Testis (tissue), 3 donors: ENCODE results near the gene LRFN5. TPM values are rescaled to one million over a fixed set of nuclear protein-coding genes. Genes with fewer than 3 reads are reported as not detected.
"Not testable (repeated sequence)": the region's sequence is repeated elsewhere in the genome, so short reads cannot be mapped to it uniquely, and the experiment has no call there.

Experiments
- DNase-seq: peaks from one replicate; pipeline ENCODE4 v3.0.0-alpha.2; 2019
- H3K27ac ChIP-seq, 2 donors: fragments of 200-600 bp; sonication (generic); one replicate each; pipeline ENCODE4 v1.5.1; 2019
- H3K27me3 ChIP-seq: fragments of 200-600 bp; sonication (generic); one replicate; pipeline ENCODE4 v1.5.1; 2019
- H3K36me3 ChIP-seq: fragments of 200-600 bp; sonication (generic); one replicate; pipeline ENCODE4 v1.5.1; 2017; ENCODE audit warnings: low read depth; ENCODE audit errors: missing control alignments
- H3K4me1 ChIP-seq: fragments of 200-600 bp; sonication (generic); one replicate; pipeline ENCODE4 v1.5.1; 2019
- H3K4me3 ChIP-seq, 2 donors: fragments of 200-600 bp; sonication (generic); one replicate each; pipeline ENCODE4 v1.5.1; 2017 to 2019
- H3K9me3 ChIP-seq: fragments of 200-600 bp; sonication (generic); one replicate; pipeline ENCODE4 v1.5.1; 2017
- CTCF ChIP-seq, 3 experiments: fragments of 450-650 bp in 2 of 3; fragments of 200-600 bp in 1 of 3; sonication (generic) in 1 of 3; IDR thresholded peaks; one replicate each; pipeline ENCODE4 v1.5.1; 2016 to 2019; ENCODE audit warnings: antibody characterized with exemption in 3 of 3, mild to moderate bottlenecking in 2 of 3, moderate library complexity in 1 of 3
- POLR2A ChIP-seq: fragments of 450-650 bp; IDR thresholded peaks from one replicate; pipeline ENCODE4 v1.6.1; 2017; ENCODE audit warnings: antibody characterized with exemption, mild to moderate bottlenecking, moderate library complexity
- WGBS, 2 donors: methylation state at CpG; one replicate each; pipeline ENCODE4 v1.1.5; 2018; 5-methylcytosine and 5-hydroxymethylcytosine counted together
- intact Hi-C: fragments of 100-400 bp; cut with DNase I; formaldehyde crosslinking; loops from one replicate; pipeline ENCODE4 v1.15.1; 2023; ENCODE audit warnings: low total_unique reads
- polyA plus RNA-seq: library from polyadenylated mRNA; stranded (reverse); fragments of 350-450 nt; fragmentation: Illumina TruSeq; extraction: RNeasy Lipid Tissue Mini Kit (QIAGEN cat#74804); gene quantifications from one replicate; pipeline ENCODE4 v1.2.3, GENCODE V29; 2014; ENCODE audit warnings: low read depth, low replicate concordance; ENCODE audit not compliant: insufficient read depth
- total RNA-seq, 2 donors: library from RNA; depleted of rRNA; stranded (reverse); fragments of >200 nt; gene quantifications; one replicate each; pipeline ENCODE4 v1.2.3, GENCODE V29; 2016

LRFN5 gene
- total and polyA plus RNA-seq, 3 donors from 2014 or later: 2.4 to 6.8 (median 5.9) TPM

- WGBS, 2 donors: 91 to 96% methylated on average over 4 of the region's 4 CpGs
- no peak for TF ChIP-seq POLR2A
- no peak for TF ChIP-seq CTCF (IDR thresholded peaks at IDR 0.05)
- H3K4me3 ChIP-seq: no peak overlapping the region
- no peaks in the 10 kb centered on the region for H3K9me3 ChIP-seq
- no peaks in the 10 kb centered on the region for H3K4me1 ChIP-seq
- no peak for DNase-seq
- intact Hi-C loops: no loop called here
- H3K27me3 ChIP-seq: no peaks in the 10 kb centered on the region
- no peaks in the 10 kb centered on the region for H3K36me3 ChIP-seq
- H3K27ac ChIP-seq: no peak overlapping the region
Observed at GRCh38 chr14:41900644-41901043, 294.0 kb downstream of the LRFN5 start.

DNA sequence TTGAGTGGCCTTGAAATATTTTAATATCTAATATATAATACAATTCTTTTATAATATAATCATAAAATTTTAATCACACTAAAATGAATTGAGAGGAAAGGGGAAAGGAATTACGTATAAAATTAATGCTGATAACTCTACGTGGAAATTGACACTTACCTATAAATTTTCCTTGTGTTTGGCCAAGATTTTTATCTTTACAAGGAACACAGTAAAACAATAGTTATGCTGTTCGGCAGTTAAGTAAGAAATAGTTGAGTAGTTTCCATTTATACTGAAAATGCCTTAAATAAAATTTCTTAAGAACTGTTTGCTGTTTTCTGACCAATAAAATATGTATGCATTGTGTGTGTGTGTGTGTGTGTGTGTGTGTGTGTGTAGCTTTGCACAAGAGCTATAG, 294.4 kb downstream of the LRFN5 start:
- intact Hi-C loops: no loop called here
- no peaks in the 10 kb centered on the region for H3K36me3 ChIP-seq

GRCh38 chr14:41905394-41905964, 298.8 kb downstream of the LRFN5 start:
- no peaks in the 10 kb centered on the region for H3K27me3 ChIP-seq
- no peaks in the 10 kb centered on the region for H3K36me3 ChIP-seq
- TF ChIP-seq POLR2A (no peak), CTCF (IDR thresholded peaks at IDR 0.05) (no peak)
- H3K9me3 ChIP-seq: no peaks in the 10 kb centered on the region
- H3K27ac ChIP-seq: no peak overlapping the region
- WGBS, 2 donors: 79 to 81% methylated on average over 9 of the region's 9 CpGs
- H3K4me3 ChIP-seq: no peak overlapping the region
- intact Hi-C loops: no loop called here
- no peak for DNase-seq
- H3K4me1 ChIP-seq: no peaks in the 10 kb centered on the region

More for the DNA sequence above, 294.4 kb downstream of the LRFN5 start:
- DNase-seq: no peak
- Histone ChIP-seq H3K27me3 (no peaks in the 10 kb centered on the region), H3K4me3 (no peak overlapping the region), H3K27ac (no peak overlapping the region), H3K9me3 (no peaks in the 10 kb centered on the region), H3K4me1 (no peaks in the 10 kb centered on the region)
- TF ChIP-seq CTCF (IDR thresholded peaks at IDR 0.05) (no peak), POLR2A (no peak)
- WGBS, 2 donors: 77% methylated on average over 3 of the region's 3 CpGs

GRCh38 chr14:41911155-41911554, 304.5 kb downstream of the LRFN5 start:
- H3K9me3 ChIP-seq, H3K4me3 ChIP-seq, H3K4me1 ChIP-seq, H3K27ac ChIP-seq, H3K36me3 ChIP-seq, H3K27me3 ChIP-seq, intact Hi-C loops, DNase-seq: not testable (repeated sequence)
- 87 to 91% methylated on average over 4 to 12 of the region's 12 CpGs for WGBS, 2 donors

GRCh38 chr14:41913398-41913797, 306.7 kb downstream of the LRFN5 start:
- WGBS, 2 donors: 86 to 93% methylated on average over 2 of the region's 2 CpGs
- Histone ChIP-seq H3K4me1 (no peaks in the 10 kb centered on the region), H3K9me3 (no peaks in the 10 kb centered on the region), H3K4me3 (no peak overlapping the region), H3K27ac (no peak overlapping the region), H3K36me3 (no peaks in the 10 kb centered on the region), H3K27me3 (no peaks in the 10 kb centered on the region)
- DNase-seq: no peak
- intact Hi-C loops: no loop called here
- no peak for TF ChIP-seq POLR2A
- no peak for TF ChIP-seq CTCF (IDR thresholded peaks at IDR 0.05)
